ENCODE measurements around the gene NHERF2.

GRCh38 chr16:2007081-2007836 is 19.4 kb upstream of the NHERF2 start:
- no peak for TF ChIP-seq TEAD4 (IDR thresholded peaks at IDR 0.05)
- TF ChIP-seq EP300 (IDR thresholded peaks at IDR 0.05; ENCODE audit: borderline replicate concordance) = no peak
- no peak for TF ChIP-seq TCF12 (IDR thresholded peaks at IDR 0.05; ENCODE audit: low read depth)
- no peak for TF ChIP-seq CEBPB (IDR thresholded peaks at IDR 0.05)
- TF ChIP-seq REST (IDR thresholded peaks at IDR 0.05; ENCODE audit: low read depth) = no peak
- TF ChIP-seq RAD21 (IDR thresholded peaks at IDR 0.05; ENCODE audit: low read depth) = no peak
- TF ChIP-seq, protein P1, sequence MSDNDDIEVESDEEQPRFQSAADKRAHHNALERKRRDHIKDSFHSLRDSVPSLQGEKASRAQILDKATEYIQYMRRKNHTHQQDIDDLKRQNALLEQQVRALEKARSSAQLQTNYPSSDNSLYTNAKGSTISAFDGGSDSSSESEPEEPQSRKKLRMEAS (IDR thresholded peaks at IDR 0.05) = no peak
- TF ChIP-seq TAF1 (IDR thresholded peaks at IDR 0.05; ENCODE audit: low read depth) = no peak
- TF ChIP-seq FOXM1 (IDR thresholded peaks at IDR 0.05; ENCODE audit: borderline replicate concordance, low read depth) = no peak
- no peak for TF ChIP-seq YY1 (IDR thresholded peaks at IDR 0.05; ENCODE audit: low read depth)

All from Ishikawa (cell line).